Umbilical cord (tissue), 1 donor: ENCODE results near the gene PLPP3. TPM values are rescaled to one million over a fixed set of nuclear protein-coding genes. Genes with fewer than 3 reads are reported as not detected.

ENCODE experiments used
- total RNA-seq: library from RNA; depleted of rRNA; stranded (reverse); fragments of >200 nt; gene quantifications from one replicate; pipeline ENCODE4 v1.2.3, GENCODE V29; 2014; ENCODE audit warnings: low replicate concordance; ENCODE audit not compliant: insufficient read depth

PLPP3 gene
- total RNA-seq, 1 donor from 2014 or later: 228 TPM

Other genes starting within 250 kb of the PLPP3 start
- 4.8 TPM for gene PRKAA2, start 65.8 kb upstream of the PLPP3 start, total RNA-seq
- gene FYB2, start 239.8 kb upstream of the PLPP3 start, total RNA-seq: 15.6 TPM